Measurements from ENCODE around the gene MAVS. TPM values are rescaled to one million over a fixed set of nuclear protein-coding genes. Genes with fewer than 3 reads are reported as not detected.

The MAVS gene
- total and polyA plus RNA-seq, 9 of the 15 experiments (the other 6 are each of a cell fraction or from before 2014, with no cell fraction given), result 1.6 to 22.0 (median 11.3) TPM

DNA sequence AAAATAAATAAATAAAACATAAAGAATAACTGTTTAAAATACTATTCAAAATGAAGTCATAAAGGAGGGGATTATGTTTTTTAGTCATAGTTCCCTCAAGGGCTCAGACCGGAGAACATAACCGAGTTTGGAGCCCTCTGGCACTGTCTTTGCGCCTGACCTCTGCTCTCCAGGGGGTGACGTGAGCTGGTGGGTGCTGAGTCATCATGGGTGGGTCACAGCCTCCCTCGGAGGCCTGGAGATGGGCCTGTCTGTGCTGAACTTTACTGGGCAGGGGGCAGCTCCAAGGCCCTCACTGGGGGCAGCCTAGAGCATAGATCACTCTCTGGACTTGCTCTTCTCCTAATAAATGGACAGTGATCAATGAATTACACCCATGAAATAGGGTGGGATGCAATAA lies 3.1 kb upstream of the MAVS start (continued):
- TF ChIP-seq, protein P1, sequence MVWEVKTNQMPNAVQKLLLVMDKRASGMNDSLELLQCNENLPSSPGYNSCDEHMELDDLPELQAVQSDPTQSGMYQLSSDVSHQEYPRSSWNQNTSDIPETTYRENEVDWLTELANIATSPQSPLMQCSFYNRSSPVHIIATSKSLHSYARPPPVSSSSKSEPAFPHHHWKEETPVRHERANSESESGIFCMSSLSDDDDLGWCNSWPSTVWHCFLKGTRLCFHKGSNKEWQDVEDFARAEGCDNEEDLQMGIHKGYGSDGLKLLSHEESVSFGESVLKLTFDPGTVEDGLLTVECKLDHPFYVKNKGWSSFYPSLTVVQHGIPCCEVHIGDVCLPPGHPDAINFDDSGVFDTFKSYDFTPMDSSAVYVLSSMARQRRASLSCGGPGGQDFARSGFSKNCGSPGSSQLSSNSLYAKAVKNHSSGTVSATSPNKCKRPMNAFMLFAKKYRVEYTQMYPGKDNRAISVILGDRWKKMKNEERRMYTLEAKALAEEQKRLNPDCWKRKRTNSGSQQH (CRISPR knock-in tag; IDR thresholded peaks at IDR 0.05), result no peak
- TF ChIP-seq NRF1 (conservative IDR thresholded peaks at IDR 0.05 in 1 of 2, IDR thresholded peaks at IDR 0.05 in 1 of 2) (0 out of 4 replicates have a peak, but pooled peaks of 1 of the 2 experiments have one; percentile 16), MTA3 (IDR thresholded peaks at IDR 0.05; ENCODE audit: borderline replicate concordance) (no peak), SNRNP70 (optimal IDR thresholded peaks at IDR 0.05; ENCODE audit: low read depth, low read length) (no peak), NCOA1 (IDR thresholded peaks at IDR 0.05; ENCODE audit: low read depth) (no peak), ATF1 (CRISPR knock-in tag; IDR thresholded peaks at IDR 0.05) (no peak), ATF1 (tag; IDR thresholded peaks at IDR 0.05) (peak; percentile 77), HLTF (IDR thresholded peaks at IDR 0.05) (no peak), MIER1 (IDR thresholded peaks at IDR 0.05; ENCODE audit: low read depth) (no peak), ZNF551 (CRISPR knock-in tag; IDR thresholded peaks at IDR 0.05) (no peak), MED1 (CRISPR knock-in tag; IDR thresholded peaks at IDR 0.05; ENCODE audit: borderline replicate concordance) (no peak), CTBP1 (IDR thresholded peaks at IDR 0.05; ENCODE audit: borderline replicate concordance) (no peak), POLR2AphosphoS5 (IDR thresholded peaks at IDR 0.05; ENCODE audit: control insufficient read depth, insufficient read depth, low read depth, low read length) (no peak), HDAC1 (IDR thresholded peaks at IDR 0.05) (no peak), TBP (optimal IDR thresholded peaks at IDR 0.05; ENCODE audit: low read depth, low read length) (peak; percentile 25), PHF8 (IDR thresholded peaks at IDR 0.05; ENCODE audit: borderline replicate concordance, low read length) (no peak), EP300 (IDR thresholded peaks at IDR 0.05; ENCODE audit: low read length) (peak; percentile 27; the same call in 1 of the 2 replicates), ZNF140 (CRISPR knock-in tag; IDR thresholded peaks at IDR 0.05) (no peak), TARDBP (IDR thresholded peaks at IDR 0.05) (no peak), ZNF165 (CRISPR knock-in tag; IDR thresholded peaks at IDR 0.05; ENCODE audit: borderline replicate concordance) (no peak), SMARCA4 (IDR thresholded peaks at IDR 0.05) (peak; percentile 61), ZNF583 (CRISPR knock-in tag; IDR thresholded peaks at IDR 0.05) (no peak), HDAC3 (IDR thresholded peaks at IDR 0.05; ENCODE audit: borderline replicate concordance, partially characterized antibody) (no peak), CHD2 (IDR thresholded peaks at IDR 0.05; ENCODE audit: low read depth, low read length) (no peak)
- TF ChIP-seq, protein P2, sequence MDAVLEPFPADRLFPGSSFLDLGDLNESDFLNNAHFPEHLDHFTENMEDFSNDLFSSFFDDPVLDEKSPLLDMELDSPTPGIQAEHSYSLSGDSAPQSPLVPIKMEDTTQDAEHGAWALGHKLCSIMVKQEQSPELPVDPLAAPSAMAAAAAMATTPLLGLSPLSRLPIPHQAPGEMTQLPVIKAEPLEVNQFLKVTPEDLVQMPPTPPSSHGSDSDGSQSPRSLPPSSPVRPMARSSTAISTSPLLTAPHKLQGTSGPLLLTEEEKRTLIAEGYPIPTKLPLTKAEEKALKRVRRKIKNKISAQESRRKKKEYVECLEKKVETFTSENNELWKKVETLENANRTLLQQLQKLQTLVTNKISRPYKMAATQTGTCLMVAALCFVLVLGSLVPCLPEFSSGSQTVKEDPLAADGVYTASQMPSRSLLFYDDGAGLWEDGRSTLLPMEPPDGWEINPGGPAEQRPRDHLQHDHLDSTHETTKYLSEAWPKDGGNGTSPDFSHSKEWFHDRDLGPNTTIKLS (IDR thresholded peaks at IDR 0.05; ENCODE audit: borderline replicate concordance, low read depth), result no peak
- TF ChIP-seq, protein P3, sequence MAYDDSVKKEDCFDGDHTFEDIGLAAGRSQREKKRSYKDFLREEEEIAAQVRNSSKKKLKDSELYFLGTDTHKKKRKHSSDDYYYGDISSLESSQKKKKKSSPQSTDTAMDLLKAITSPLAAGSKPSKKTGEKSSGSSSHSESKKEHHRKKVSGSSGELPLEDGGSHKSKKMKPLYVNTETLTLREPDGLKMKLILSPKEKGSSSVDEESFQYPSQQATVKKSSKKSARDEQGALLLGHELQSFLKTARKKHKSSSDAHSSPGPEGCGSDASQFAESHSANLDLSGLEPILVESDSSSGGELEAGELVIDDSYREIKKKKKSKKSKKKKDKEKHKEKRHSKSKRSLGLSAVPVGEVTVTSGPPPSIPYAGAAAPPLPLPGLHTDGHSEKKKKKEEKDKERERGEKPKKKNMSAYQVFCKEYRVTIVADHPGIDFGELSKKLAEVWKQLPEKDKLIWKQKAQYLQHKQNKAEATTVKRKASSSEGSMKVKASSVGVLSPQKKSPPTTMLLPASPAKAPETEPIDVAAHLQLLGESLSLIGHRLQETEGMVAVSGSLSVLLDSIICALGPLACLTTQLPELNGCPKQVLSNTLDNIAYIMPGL (CRISPR knock-in tag; IDR thresholded peaks at IDR 0.05), result no peak
- TF ChIP-seq, protein P4, sequence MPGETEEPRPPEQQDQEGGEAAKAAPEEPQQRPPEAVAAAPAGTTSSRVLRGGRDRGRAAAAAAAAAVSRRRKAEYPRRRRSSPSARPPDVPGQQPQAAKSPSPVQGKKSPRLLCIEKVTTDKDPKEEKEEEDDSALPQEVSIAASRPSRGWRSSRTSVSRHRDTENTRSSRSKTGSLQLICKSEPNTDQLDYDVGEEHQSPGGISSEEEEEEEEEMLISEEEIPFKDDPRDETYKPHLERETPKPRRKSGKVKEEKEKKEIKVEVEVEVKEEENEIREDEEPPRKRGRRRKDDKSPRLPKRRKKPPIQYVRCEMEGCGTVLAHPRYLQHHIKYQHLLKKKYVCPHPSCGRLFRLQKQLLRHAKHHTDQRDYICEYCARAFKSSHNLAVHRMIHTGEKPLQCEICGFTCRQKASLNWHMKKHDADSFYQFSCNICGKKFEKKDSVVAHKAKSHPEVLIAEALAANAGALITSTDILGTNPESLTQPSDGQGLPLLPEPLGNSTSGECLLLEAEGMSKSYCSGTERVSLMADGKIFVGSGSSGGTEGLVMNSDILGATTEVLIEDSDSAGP (CRISPR knock-in tag; IDR thresholded peaks at IDR 0.05), result no peak
